H1 (cell line): ENCODE measurements around the gene SLC26A6. TPM values are rescaled to one million over a fixed set of nuclear protein-coding genes. Genes with fewer than 3 reads are reported as not detected.

Source experiments
- ASH2L ChIP-seq: fragments of 200-600, 300-600 bp; sonication (generic); IDR thresholded peaks from one replicate; pipeline ENCODE4 v1.7.1; 2017; ENCODE audit warnings: low read length
- CBX5 ChIP-seq: fragments of 300-800, 300-1000 bp; sonication (generic); IDR thresholded peaks from 2 replicates; pipeline ENCODE4 v1.7.1; 2016; ENCODE audit warnings: antibody characterized with exemption, low read length, low read depth
- CBX8 ChIP-seq: fragments of 300-800, 300-1000 bp; sonication (generic); IDR thresholded peaks from 2 replicates; pipeline ENCODE4 v1.7.1; 2016; ENCODE audit warnings: low read depth, low read length, borderline replicate concordance
- CHD1 ChIP-seq: IDR thresholded peaks from 2 replicates; pipeline ENCODE4 v1.6.1; 2012; ENCODE audit warnings: low read depth, low read length, improper control_type of control experiment
- EP300 ChIP-seq, 2 experiments: IDR thresholded peaks; 1 replicate in 1 of 2; 2 replicates in 1 of 2; pipeline ENCODE4 v1.6.1; 2011 to 2012; ENCODE audit warnings: low read depth in 2 of 2, low read length in 2 of 2, mild to moderate bottlenecking in 2 of 2, borderline replicate concordance in 1 of 2, inconsistent platforms in 1 of 2, moderate library complexity in 1 of 2
- EZH2 ChIP-seq: fragments of 200-600 bp; sonication (generic); IDR thresholded peaks from 2 replicates; pipeline ENCODE4 v1.7.1; 2012; ENCODE audit warnings: low read depth, mild to moderate bottlenecking, moderate library complexity, low read length, inconsistent platforms; ENCODE audit not compliant: severe bottlenecking
- HDAC2 ChIP-seq, 2 experiments: fragments of 300-600 bp in 1 of 2; sonication (generic) in 1 of 2; IDR thresholded peaks; 2 replicates each; pipeline ENCODE4 v1.6.1; 2011 to 2012; ENCODE audit warnings: low read depth in 2 of 2, low read length in 2 of 2, mild to moderate bottlenecking in 2 of 2, moderate library complexity in 2 of 2, borderline replicate concordance in 1 of 2, inconsistent platforms in 1 of 2
- JUND ChIP-seq: IDR thresholded peaks from 2 replicates; pipeline ENCODE4 v1.6.1; 2011; ENCODE audit warnings: mild to moderate bottlenecking, improper control_type of control experiment, low read length
- KDM1A ChIP-seq: fragments of 200-600, 300-600 bp; sonication (generic); IDR thresholded peaks from 2 replicates; pipeline ENCODE4 v1.7.1; 2016; ENCODE audit warnings: mild to moderate bottlenecking, low read length, borderline replicate concordance
- KDM4A ChIP-seq: IDR thresholded peaks from one replicate; pipeline ENCODE4 v1.7.1; 2012; ENCODE audit warnings: low read depth, mild to moderate bottlenecking, moderate library complexity, low read length, inconsistent platforms; ENCODE audit not compliant: severe bottlenecking
- NRF1 ChIP-seq: IDR thresholded peaks from 2 replicates; pipeline ENCODE4 v1.6.1; 2011; ENCODE audit warnings: mild to moderate bottlenecking, low read depth, low read length, improper control_type of control experiment
- PHF8 ChIP-seq: fragments of 200-600 bp; sonication (generic); conservative IDR thresholded peaks from 2 replicates; pipeline ENCODE4 v1.7.1; 2012; ENCODE audit warnings: low read depth, mild to moderate bottlenecking, inconsistent platforms, low read length, moderate library complexity
- POLR2A ChIP-seq, 2 experiments: IDR thresholded peaks; 1 replicate in 1 of 2; 2 replicates in 1 of 2; pipeline ENCODE4 v1.6.1; 2011; ENCODE audit warnings: low read depth in 2 of 2, low read length in 2 of 2, mild to moderate bottlenecking in 2 of 2; ENCODE audit errors: control extremely low read depth in 1 of 2
- RBBP5 ChIP-seq: IDR thresholded peaks from 2 replicates; pipeline ENCODE4 v1.7.1; 2012; ENCODE audit warnings: low read depth, mild to moderate bottlenecking, inconsistent platforms, low read length, moderate library complexity, borderline replicate concordance
- SIX5 ChIP-seq: IDR thresholded peaks from 2 replicates; pipeline ENCODE4 v1.6.1; 2011; ENCODE audit warnings: mild to moderate bottlenecking, low read depth, low read length
- SP1 ChIP-seq: IDR thresholded peaks from 2 replicates; pipeline ENCODE4 v1.6.1; 2011; ENCODE audit warnings: low read depth, low read length
- TAF1 ChIP-seq: IDR thresholded peaks from 2 replicates; pipeline ENCODE4 v1.6.1; 2011; ENCODE audit warnings: mild to moderate bottlenecking, low read depth, low read length
- TEAD4 ChIP-seq: IDR thresholded peaks from 2 replicates; pipeline ENCODE4 v1.6.1; 2012; ENCODE audit warnings: low read depth, low read length, inconsistent platforms, mixed read lengths
- ZNF274 ChIP-seq: IDR thresholded peaks from 2 replicates; pipeline ENCODE4 v1.7.0; 2012; ENCODE audit warnings: low read length, borderline replicate concordance; ENCODE audit errors: extremely low read depth
- polyA plus RNA-seq, 7 experiments: library from polyadenylated mRNA; depleted of rRNA in 3 of 7; stranded (reverse) in 5 of 7; unstranded in 2 of 7; fragments of >200 nt in 5 of 7; fragments of 200-250 nt in 2 of 7; gene quantifications; 1 replicate in 5 of 7; 2 replicates in 1 of 7; 4 replicates in 1 of 7; pipeline versions ENCODE4 v1.2.1 to v1.2.3, GENCODE V29; 2011 to 2013; ENCODE audit warnings: missing spikeins in 2 of 7, mixed read lengths in 2 of 7
- total RNA-seq: library from RNA; stranded (reverse); fragmentation: NEBNext Ultra II Directional; extraction: Animal tissue kit (Norgen Biotek cat#: 25700); gene quantifications from 2 replicates; pipeline ENCODE4 v1.2.1, GENCODE V29; 2021
- TF ChIP-seq, protein P1 (sequence below): IDR thresholded peaks from 2 replicates; pipeline ENCODE4 v1.6.1; 2011; ENCODE audit warnings: low read length, improper control_type of control experiment
- TF ChIP-seq, protein P2 (sequence below): IDR thresholded peaks from 2 replicates; pipeline ENCODE4 v1.6.1; 2011; ENCODE audit warnings: low read depth, mild to moderate bottlenecking, low read length; ENCODE audit not compliant: insufficient read depth
- TF ChIP-seq, protein P3 (sequence below): IDR thresholded peaks from 2 replicates; pipeline ENCODE4 v1.6.1; 2012; ENCODE audit warnings: inconsistent platforms

SLC26A6 gene
- total and polyA plus RNA-seq, 2 of the 8 experiments (the other 6 are each of a cell fraction or from before 2014, with no cell fraction given) = 50.4 to 58.0 TPM

DNA sequence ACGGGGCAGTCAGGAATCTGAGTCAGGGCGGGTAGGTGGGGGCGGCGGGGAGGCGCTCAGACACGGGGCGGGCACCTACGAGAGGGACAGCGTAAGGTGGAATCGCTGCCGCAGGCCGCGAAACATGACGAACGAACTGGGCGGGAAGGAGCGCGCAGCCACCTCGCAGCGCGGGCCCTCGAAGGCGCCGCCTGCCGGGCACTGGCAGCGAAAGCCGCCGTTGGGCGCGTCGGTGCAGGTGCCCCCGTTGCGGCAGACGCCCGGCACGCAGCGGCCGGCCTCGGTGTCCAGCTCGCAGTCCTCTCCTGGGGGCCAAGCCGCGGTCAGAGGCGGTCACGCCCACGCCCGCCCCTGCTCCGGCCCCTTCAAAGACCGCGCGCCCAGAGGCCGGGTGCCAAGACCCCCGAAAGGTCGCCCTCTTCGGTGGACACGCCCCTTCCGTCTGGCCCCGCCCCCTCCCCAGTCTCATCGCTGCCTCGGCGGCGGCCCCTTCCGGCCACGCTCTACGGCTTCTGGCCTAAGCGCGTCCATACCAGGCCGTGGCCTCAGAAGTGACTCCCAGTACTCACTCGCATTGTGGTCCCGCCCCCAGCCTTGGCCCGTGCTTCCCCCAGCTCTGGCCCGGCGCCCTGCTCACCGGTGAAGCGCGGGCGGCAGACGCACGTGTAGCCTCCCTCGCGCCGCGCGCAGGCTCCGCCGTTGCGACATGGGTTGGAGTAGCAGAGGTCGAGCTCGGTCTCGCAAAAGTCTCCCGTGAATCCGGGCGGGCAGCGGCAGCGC lies 21.0 kb upstream of the SLC26A6 start (continued):
- TF ChIP-seq EP300 (IDR thresholded peaks at IDR 0.05; ENCODE audit: borderline replicate concordance in 1 of 2, low read depth in 2 of 2, low read length in 2 of 2) (no peak), CBX5 (no peak), CBX8 (no peak), SP1 (no peak), TAF1 (peak; percentile 58; the same call in 1 of the 2 replicates), EZH2 (no peak), ZNF274 (no peak), CHD1 (no peak), ASH2L (peak; percentile 59), KDM4A (peak; percentile 69), KDM1A (no peak), JUND (no peak), PHF8 (peak; percentile 46; the same call in 1 of the 2 replicates), NRF1 (no peak), SIX5 (no peak), POLR2A (IDR thresholded peaks at IDR 0.05; ENCODE audit: control extremely low read depth in 1 of 2, low read depth in 2 of 2, low read length in 2 of 2) (peak in 1 of 2 experiments; percentile 76; a peak in 2 of 3 replicates), HDAC2 (IDR thresholded peaks at IDR 0.05; ENCODE audit: borderline replicate concordance in 1 of 2, low read depth in 2 of 2, low read length in 2 of 2) (0 out of 4 replicates have a peak, but pooled peaks of 1 of the 2 experiments have one; percentile 7), TEAD4 (no peak; the same call in 1 of the 2 replicates), RBBP5 (peak; percentile 50; the same call in 1 of the 2 replicates)
- TF ChIP-seq, protein P1, sequence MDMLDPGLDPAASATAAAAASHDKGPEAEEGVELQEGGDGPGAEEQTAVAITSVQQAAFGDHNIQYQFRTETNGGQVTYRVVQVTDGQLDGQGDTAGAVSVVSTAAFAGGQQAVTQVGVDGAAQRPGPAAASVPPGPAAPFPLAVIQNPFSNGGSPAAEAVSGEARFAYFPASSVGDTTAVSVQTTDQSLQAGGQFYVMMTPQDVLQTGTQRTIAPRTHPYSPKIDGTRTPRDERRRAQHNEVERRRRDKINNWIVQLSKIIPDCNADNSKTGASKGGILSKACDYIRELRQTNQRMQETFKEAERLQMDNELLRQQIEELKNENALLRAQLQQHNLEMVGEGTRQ = no peak; the same call in 1 of the 2 replicates
- TF ChIP-seq, protein P2, sequence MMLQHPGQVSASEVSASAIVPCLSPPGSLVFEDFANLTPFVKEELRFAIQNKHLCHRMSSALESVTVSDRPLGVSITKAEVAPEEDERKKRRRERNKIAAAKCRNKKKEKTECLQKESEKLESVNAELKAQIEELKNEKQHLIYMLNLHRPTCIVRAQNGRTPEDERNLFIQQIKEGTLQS = no peak
- TF ChIP-seq, protein P3, sequence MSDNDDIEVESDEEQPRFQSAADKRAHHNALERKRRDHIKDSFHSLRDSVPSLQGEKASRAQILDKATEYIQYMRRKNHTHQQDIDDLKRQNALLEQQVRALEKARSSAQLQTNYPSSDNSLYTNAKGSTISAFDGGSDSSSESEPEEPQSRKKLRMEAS = peak; percentile 98
